ENCODE results near the gene TYMP. TPM values are rescaled to one million over a fixed set of nuclear protein-coding genes. Genes with fewer than 3 reads are reported as not detected.

Gene TYMP
- total RNA-seq, 1 experiment from 2014 or later, result 12.3 TPM

DNA sequence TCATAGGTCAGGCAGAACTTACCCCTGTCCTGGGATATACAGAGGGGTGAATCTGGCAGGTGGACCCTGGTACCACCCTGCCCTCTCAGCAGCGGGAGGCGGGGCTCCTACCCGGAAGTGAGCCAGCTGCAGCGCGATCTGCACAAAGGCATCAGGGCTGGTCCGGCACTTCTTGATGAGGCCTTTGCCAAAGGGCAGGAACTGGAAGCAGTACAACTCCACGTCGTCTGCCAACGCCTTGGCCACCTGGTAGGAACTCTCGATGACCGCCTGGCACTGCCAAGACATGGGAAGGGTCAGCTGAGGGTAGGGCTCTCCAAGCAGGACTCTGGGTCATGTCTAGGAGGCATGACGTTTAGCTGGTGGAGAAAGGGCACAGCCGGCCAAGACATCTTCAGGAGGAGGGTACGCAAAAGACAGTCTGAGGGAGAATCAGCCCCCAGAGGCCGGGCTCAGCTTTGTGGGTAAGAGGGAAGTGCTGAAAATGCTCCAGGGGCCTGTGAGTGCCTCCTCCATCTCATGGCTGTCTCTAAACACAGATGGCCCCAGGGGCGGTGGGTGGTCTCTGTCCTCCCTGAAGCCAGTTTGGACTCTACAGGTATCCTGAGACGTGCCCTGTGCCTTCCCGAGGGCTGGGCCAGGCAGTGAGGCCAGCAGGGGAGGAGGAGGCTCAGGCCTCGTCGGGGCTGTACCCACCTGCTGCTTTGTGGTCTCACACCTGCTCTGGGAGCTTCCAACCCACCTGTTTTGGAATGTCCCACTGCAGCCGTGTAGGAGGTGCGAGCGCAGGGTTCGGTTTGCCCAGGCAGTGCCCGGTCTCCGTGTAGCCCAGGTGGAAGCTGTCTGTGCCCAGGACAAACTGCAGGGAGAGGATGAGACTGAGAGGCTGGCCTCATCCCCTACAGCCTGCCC lies 41.7 kb upstream of the TYMP start:
- Histone ChIP-seq H4K20me1 (ENCODE audit: low read length) (no peaks in the 10 kb centered on the region), H3K36me3 (ENCODE audit: low read depth, low read length) (no peaks in the 10 kb centered on the region), H3K9me2 (replicated peaks; ENCODE audit: low read length) (no peaks in the 10 kb centered on the region), H3K79me2 (ENCODE audit: low read length) (no peaks in the 10 kb centered on the region), H3K4me3 (ENCODE audit: low read length) (no peak overlapping the region), H3K4me1 (ENCODE audit: insufficient read depth, low read length) (no peaks in the 10 kb centered on the region), H2AFZ (ENCODE audit: low read length) (no peak overlapping the region), H3K4me2 (ENCODE audit: low read length) (no peak overlapping the region), H3K9ac (ENCODE audit: low read length) (no peak overlapping the region), H3K27me3 (ENCODE audit: low read length) (no peaks in the 10 kb centered on the region), H3K9me3 (ENCODE audit: low read length) (no peaks in the 10 kb centered on the region), H3K27ac (ENCODE audit: low read length) (no peak overlapping the region), H3F3A (ENCODE audit: low read length, unreplicated experiment) (no peaks in the 10 kb centered on the region)
- ChIA-PET CTCF (no interaction called here), POLR2A (ENCODE audit: unreplicated experiment) (no interaction called here)
- intact Hi-C loops (cut with micrococcal nuclease), result no loop called here
- TF ChIP-seq EZH2 (IDR thresholded peaks at IDR 0.05; ENCODE audit: low read length, unreplicated experiment), result no peak
- no peak for TF ChIP-seq EZH2phosphoT487 (IDR thresholded peaks at IDR 0.05; ENCODE audit: borderline replicate concordance, low read length)
- TF ChIP-seq, protein P1, sequence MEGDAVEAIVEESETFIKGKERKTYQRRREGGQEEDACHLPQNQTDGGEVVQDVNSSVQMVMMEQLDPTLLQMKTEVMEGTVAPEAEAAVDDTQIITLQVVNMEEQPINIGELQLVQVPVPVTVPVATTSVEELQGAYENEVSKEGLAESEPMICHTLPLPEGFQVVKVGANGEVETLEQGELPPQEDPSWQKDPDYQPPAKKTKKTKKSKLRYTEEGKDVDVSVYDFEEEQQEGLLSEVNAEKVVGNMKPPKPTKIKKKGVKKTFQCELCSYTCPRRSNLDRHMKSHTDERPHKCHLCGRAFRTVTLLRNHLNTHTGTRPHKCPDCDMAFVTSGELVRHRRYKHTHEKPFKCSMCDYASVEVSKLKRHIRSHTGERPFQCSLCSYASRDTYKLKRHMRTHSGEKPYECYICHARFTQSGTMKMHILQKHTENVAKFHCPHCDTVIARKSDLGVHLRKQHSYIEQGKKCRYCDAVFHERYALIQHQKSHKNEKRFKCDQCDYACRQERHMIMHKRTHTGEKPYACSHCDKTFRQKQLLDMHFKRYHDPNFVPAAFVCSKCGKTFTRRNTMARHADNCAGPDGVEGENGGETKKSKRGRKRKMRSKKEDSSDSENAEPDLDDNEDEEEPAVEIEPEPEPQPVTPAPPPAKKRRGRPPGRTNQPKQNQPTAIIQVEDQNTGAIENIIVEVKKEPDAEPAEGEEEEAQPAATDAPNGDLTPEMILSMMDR (conservative IDR thresholded peaks at IDR 0.05; ENCODE audit: low read depth, low read length), result no peak
- BruUV-seq (replicated peaks), result no TSS peak
- DNase-seq (no peak), ATAC-seq (no peak)

DNA sequence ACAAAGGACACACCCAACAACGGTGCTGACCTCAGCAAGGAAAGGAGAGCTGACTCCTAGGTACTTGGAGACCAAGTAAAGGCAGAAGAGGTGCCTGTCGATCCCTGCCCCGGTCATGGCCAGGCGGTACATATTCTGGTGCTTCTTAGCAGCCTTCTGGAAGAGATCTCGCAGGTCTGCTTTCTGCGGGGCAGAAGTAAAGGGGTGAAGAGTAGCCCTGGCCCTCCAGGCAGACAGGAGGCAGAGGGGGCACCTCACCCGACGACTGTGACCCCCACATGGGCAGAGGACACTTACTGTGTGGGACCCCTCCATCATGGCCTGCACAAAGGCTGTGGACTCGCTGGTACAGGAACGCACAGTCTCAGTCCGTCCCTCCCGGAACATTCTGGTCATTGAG lies 41.0 kb upstream of the TYMP start:
- TF ChIP-seq EZH2 (IDR thresholded peaks at IDR 0.05; ENCODE audit: low read length, unreplicated experiment) (no peak), EZH2phosphoT487 (IDR thresholded peaks at IDR 0.05; ENCODE audit: borderline replicate concordance, low read length) (no peak)
- TF ChIP-seq, protein P1 (conservative IDR thresholded peaks at IDR 0.05; ENCODE audit: low read depth, low read length), result no peak
- BruUV-seq (replicated peaks), result no TSS peak

DNA sequence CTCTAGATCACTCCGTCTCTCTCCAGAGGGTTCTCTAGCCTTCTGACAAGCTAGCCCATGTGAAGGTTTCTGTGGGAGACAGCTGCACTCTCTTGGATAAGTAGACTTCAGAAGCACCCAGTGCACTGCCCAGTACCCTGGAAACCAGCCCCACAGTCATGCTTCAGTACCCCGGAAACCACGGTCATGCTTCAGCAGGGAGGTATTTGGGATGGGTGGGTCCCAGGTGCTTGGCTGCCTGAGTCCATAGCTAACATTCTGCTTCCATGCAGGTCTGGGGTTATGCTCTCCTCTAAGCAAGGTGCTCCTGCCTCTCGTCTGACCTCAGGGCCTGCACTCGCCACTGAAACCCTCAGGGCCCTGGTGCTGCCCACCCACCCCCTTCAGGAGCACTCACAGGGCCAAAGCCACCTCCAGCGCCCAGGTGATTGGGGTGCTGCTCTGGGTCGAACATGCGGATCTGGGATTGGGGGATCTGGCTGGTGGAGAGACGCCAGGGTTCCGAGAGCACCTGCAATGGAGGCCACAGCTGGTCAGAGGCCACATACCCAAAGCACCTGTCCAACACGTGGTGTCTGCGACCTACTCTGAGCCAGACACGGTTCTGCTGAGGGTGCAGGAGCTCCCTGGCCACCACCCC lies 40.2 kb upstream of the TYMP start:
- H3K27ac ChIP-seq (ENCODE audit: low read length), result no peak overlapping the region
- H3K36me3 ChIP-seq (ENCODE audit: low read depth, low read length), result no peaks in the 10 kb centered on the region
- BruUV-seq (replicated peaks), result no TSS peak
- DNase-seq (no peak), ATAC-seq (no peak)
- ChIA-PET CTCF (no interaction called here), POLR2A (ENCODE audit: unreplicated experiment) (no interaction called here)
- no peak overlapping the region for H3K4me2 ChIP-seq (ENCODE audit: low read length)
- no peak for TF ChIP-seq EZH2phosphoT487 (IDR thresholded peaks at IDR 0.05; ENCODE audit: borderline replicate concordance, low read length)
- TF ChIP-seq, protein P1 (conservative IDR thresholded peaks at IDR 0.05; ENCODE audit: low read depth, low read length), result no peak
- TF ChIP-seq EZH2 (IDR thresholded peaks at IDR 0.05; ENCODE audit: low read length, unreplicated experiment), result no peak
- H3K9ac ChIP-seq (ENCODE audit: low read length), result no peak overlapping the region
- H3K4me1 ChIP-seq (ENCODE audit: insufficient read depth, low read length), result no peaks in the 10 kb centered on the region
- no peaks in the 10 kb centered on the region for H3K9me3 ChIP-seq (ENCODE audit: low read length)
- no peak overlapping the region for H2AFZ ChIP-seq (ENCODE audit: low read length)
- no peak overlapping the region for H3K4me3 ChIP-seq (ENCODE audit: low read length)
- no peaks in the 10 kb centered on the region for H3F3A ChIP-seq (ENCODE audit: low read length, unreplicated experiment)
- no peaks in the 10 kb centered on the region for H3K79me2 ChIP-seq (ENCODE audit: low read length)
- H4K20me1 ChIP-seq (ENCODE audit: low read length), result no peaks in the 10 kb centered on the region
- intact Hi-C loops (cut with micrococcal nuclease), result no loop called here
- H3K27me3 ChIP-seq (ENCODE audit: low read length), result no peaks in the 10 kb centered on the region
- no peaks in the 10 kb centered on the region for H3K9me2 ChIP-seq (replicated peaks; ENCODE audit: low read length)

More for the DNA sequence above, 41.0 kb upstream of the TYMP start:
- no peak overlapping the region for H2AFZ ChIP-seq (ENCODE audit: low read length)
- H3K4me2 ChIP-seq (ENCODE audit: low read length), result no peak overlapping the region
- H3K27me3 ChIP-seq (ENCODE audit: low read length), result no peaks in the 10 kb centered on the region
- no peaks in the 10 kb centered on the region for H4K20me1 ChIP-seq (ENCODE audit: low read length)
- H3K9ac ChIP-seq (ENCODE audit: low read length), result no peak overlapping the region
- ChIA-PET CTCF (no interaction called here), POLR2A (ENCODE audit: unreplicated experiment) (no interaction called here)
- no peaks in the 10 kb centered on the region for H3K4me1 ChIP-seq (ENCODE audit: insufficient read depth, low read length)
- H3F3A ChIP-seq (ENCODE audit: low read length, unreplicated experiment), result no peaks in the 10 kb centered on the region
- no peaks in the 10 kb centered on the region for H3K36me3 ChIP-seq (ENCODE audit: low read depth, low read length)
- no peaks in the 10 kb centered on the region for H3K79me2 ChIP-seq (ENCODE audit: low read length)
- DNase-seq (no peak), ATAC-seq (no peak)
- no peaks in the 10 kb centered on the region for H3K9me3 ChIP-seq (ENCODE audit: low read length)
- no peaks in the 10 kb centered on the region for H3K9me2 ChIP-seq (replicated peaks; ENCODE audit: low read length)
- intact Hi-C loops (cut with micrococcal nuclease), result no loop called here
- no peak overlapping the region for H3K27ac ChIP-seq (ENCODE audit: low read length)
- H3K4me3 ChIP-seq (ENCODE audit: low read length), result no peak overlapping the region
